ENCODE results near the gene FCHSD1. TPM values are rescaled to one million over a fixed set of nuclear protein-coding genes. Genes with fewer than 3 reads are reported as not detected.

Gene FCHSD1
- total and polyA plus RNA-seq, 2 donors: 11.1 to 29.8 TPM

GRCh38 chr5:141691286-141691866, 40.2 kb upstream of the FCHSD1 start:
- Histone ChIP-seq H3K27ac (ENCODE audit: low read depth in 1 of 2, low read length in 1 of 2) (no peak overlapping the region), H3K9me3 (ENCODE audit: control insufficient read depth in 2 of 2, insufficient read depth in 1 of 2, low read length in 1 of 2) (no peaks in the 10 kb centered on the region), H3K4me1 (ENCODE audit: control insufficient read depth in 2 of 2, insufficient read depth in 2 of 2, low read length in 2 of 2) (peaks cover 0 to 8% of the 10 kb centered on the region in 2 donors), H3K36me3 (ENCODE audit: control insufficient read depth in 2 of 2, insufficient read depth in 2 of 2, low read length in 1 of 2) (no peaks in the 10 kb centered on the region), H3K4me3 (ENCODE audit: low read length in 2 of 2) (no peak overlapping the region), H3K27me3 (ENCODE audit: control insufficient read depth in 2 of 2, insufficient read depth in 1 of 2, low read length in 1 of 2) (peaks cover 0 to 72% of the 10 kb centered on the region in 2 donors)
- DNase-seq (ENCODE audit: low read depth in 6 of 9, low spot score in 9 of 9): no peak
- 78% methylated on average over 9 of the region's 9 CpGs for WGBS

GRCh38 chr5:141686648-141687416, 35.6 kb upstream of the FCHSD1 start:
- peaks cover 0 to 7% of the 10 kb centered on the region in 2 donors for H3K4me1 ChIP-seq (ENCODE audit: control insufficient read depth in 2 of 2, insufficient read depth in 2 of 2, low read length in 2 of 2)
- no peak overlapping the region for H3K27ac ChIP-seq (ENCODE audit: low read depth in 1 of 2, low read length in 1 of 2)
- DNase-seq (ENCODE audit: low read depth in 6 of 9, low spot score in 9 of 9): no peak
- no peak overlapping the region for H3K4me3 ChIP-seq (ENCODE audit: low read length in 2 of 2)
- WGBS: 96% methylated on average over 3 of the region's 3 CpGs
- no peaks in the 10 kb centered on the region for H3K9me3 ChIP-seq (ENCODE audit: control insufficient read depth in 2 of 2, insufficient read depth in 1 of 2, low read length in 1 of 2)
- peaks cover 18 to 73% of the 10 kb centered on the region in 2 donors for H3K27me3 ChIP-seq (ENCODE audit: control insufficient read depth in 2 of 2, insufficient read depth in 1 of 2, low read length in 1 of 2)
- H3K36me3 ChIP-seq (ENCODE audit: control insufficient read depth in 2 of 2, insufficient read depth in 2 of 2, low read length in 1 of 2): no peaks in the 10 kb centered on the region

GRCh38 chr5:141685591-141685990, 34.4 kb upstream of the FCHSD1 start:
- H3K27me3 ChIP-seq (ENCODE audit: control insufficient read depth in 2 of 2, insufficient read depth in 1 of 2, low read length in 1 of 2): peaks cover 29 to 73% of the 10 kb centered on the region in 2 donors
- no peak for DNase-seq (ENCODE audit: low read depth in 6 of 9, low spot score in 9 of 9)
- WGBS: 97% methylated on average over 1 of the region's 1 CpG
- H3K36me3 ChIP-seq (ENCODE audit: control insufficient read depth in 2 of 2, insufficient read depth in 2 of 2, low read length in 1 of 2): no peaks in the 10 kb centered on the region
- H3K4me1 ChIP-seq (ENCODE audit: control insufficient read depth in 2 of 2, insufficient read depth in 2 of 2, low read length in 2 of 2): peaks cover 0 to 8% of the 10 kb centered on the region in 2 donors
- H3K27ac ChIP-seq (ENCODE audit: low read depth in 1 of 2, low read length in 1 of 2): no peak overlapping the region
- H3K9me3 ChIP-seq (ENCODE audit: control insufficient read depth in 2 of 2, insufficient read depth in 1 of 2, low read length in 1 of 2): no peaks in the 10 kb centered on the region
- H3K4me3 ChIP-seq (ENCODE audit: low read length in 2 of 2): no peak overlapping the region

DNA sequence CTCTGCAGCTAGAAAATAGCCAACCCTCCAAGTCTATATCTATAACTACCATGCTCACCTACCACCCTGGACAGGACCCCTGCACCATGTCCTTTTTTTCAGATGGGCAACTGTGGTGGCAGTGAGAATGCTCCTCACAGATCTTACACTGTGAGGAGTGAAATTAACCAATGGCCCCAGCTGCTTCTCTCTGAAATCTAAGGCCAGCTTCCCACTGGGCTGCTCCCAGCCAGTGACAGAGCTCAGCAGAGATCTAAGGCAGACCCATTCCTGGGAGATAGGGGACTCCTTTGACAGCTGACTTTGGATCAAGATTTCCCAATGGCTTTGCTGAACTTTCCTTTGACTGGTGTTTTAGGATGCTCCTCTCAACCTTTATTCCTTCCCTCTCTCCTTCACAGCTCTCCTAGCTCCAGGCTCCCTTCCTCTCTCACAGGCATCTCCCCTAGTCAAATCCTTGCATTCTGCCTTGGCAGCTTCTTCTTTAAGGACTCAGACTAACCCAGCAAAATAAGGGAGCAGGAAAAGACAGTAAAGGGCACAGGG, 32.5 kb upstream of the FCHSD1 start:
- Histone ChIP-seq H3K36me3 (ENCODE audit: control insufficient read depth in 2 of 2, insufficient read depth in 2 of 2, low read length in 1 of 2) (no peaks in the 10 kb centered on the region), H3K4me3 (ENCODE audit: low read length in 2 of 2) (no peak overlapping the region), H3K27ac (ENCODE audit: low read depth in 1 of 2, low read length in 1 of 2) (no peak overlapping the region), H3K4me1 (ENCODE audit: control insufficient read depth in 2 of 2, insufficient read depth in 2 of 2, low read length in 2 of 2) (peaks cover 0 to 8% of the 10 kb centered on the region in 2 donors), H3K9me3 (ENCODE audit: control insufficient read depth in 2 of 2, insufficient read depth in 1 of 2, low read length in 1 of 2) (no peaks in the 10 kb centered on the region), H3K27me3 (ENCODE audit: control insufficient read depth in 2 of 2, insufficient read depth in 1 of 2, low read length in 1 of 2) (peaks cover 29 to 67% of the 10 kb centered on the region in 2 donors)
- no peak for DNase-seq (ENCODE audit: low read depth in 6 of 9, low spot score in 9 of 9)

GRCh38 chr5:141681695-141682641, 30.8 kb upstream of the FCHSD1 start, which contains the start of gene ARAP3:
Gene ARAP3 (minus strand): TSS chr5:141682230. CDS start chr5:141680486, 1,744 bp downstream.
- Histone ChIP-seq H3K4me1 (ENCODE audit: control insufficient read depth in 2 of 2, insufficient read depth in 2 of 2, low read length in 2 of 2) (peaks cover 0 to 8% of the 10 kb centered on the region in 2 donors), H3K4me3 (ENCODE audit: low read length in 2 of 2) (peak within 1 kb of the TSS; percentile 13 to 20), H3K9me3 (ENCODE audit: control insufficient read depth in 2 of 2, insufficient read depth in 1 of 2, low read length in 1 of 2) (no peaks in the 10 kb centered on the region), H3K27ac (ENCODE audit: low read depth in 1 of 2, low read length in 1 of 2) (peak within 1 kb of the TSS in 1 of 2 donors; percentile 32), H3K27me3 (ENCODE audit: control insufficient read depth in 2 of 2, insufficient read depth in 1 of 2, low read length in 1 of 2) (peaks cover 29 to 67% of the 10 kb centered on the region in 2 donors), H3K36me3 (ENCODE audit: control insufficient read depth in 2 of 2, insufficient read depth in 2 of 2, low read length in 1 of 2) (no peaks in the 10 kb centered on the region)
- DNase-seq (ENCODE audit: low read depth in 6 of 9, low spot score in 9 of 9): no peak
- 11% methylated on average over 75 of the region's 77 CpGs for WGBS

DNA sequence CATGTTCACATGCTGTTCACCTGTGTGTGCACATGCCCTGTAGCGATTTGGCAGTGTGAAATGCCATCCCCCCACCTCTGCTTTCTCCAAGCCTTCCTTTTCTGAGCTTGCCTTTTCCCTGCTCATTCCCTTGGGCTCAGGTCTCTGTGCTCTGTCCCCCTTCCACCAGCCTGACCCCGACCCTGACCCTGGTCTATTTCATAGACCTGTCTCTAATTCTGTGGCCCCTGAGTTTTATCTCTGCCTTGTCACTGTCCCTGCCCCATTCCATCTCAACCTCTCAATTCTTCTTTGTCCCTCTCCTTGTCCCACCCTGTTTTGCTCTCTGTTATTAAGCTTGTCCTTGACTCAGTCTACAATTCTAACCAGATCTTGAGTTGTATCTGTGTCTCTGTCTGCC, 30.1 kb upstream of the FCHSD1 start:
- Histone ChIP-seq H3K4me1 (ENCODE audit: control insufficient read depth in 2 of 2, insufficient read depth in 2 of 2, low read length in 2 of 2) (peaks cover 0 to 8% of the 10 kb centered on the region in 2 donors), H3K27ac (ENCODE audit: low read depth in 1 of 2, low read length in 1 of 2) (peak overlapping the region in 1 of 2 donors; percentile 32), H3K27me3 (ENCODE audit: control insufficient read depth in 2 of 2, insufficient read depth in 1 of 2, low read length in 1 of 2) (peaks cover 29 to 64% of the 10 kb centered on the region in 2 donors), H3K4me3 (ENCODE audit: low read length in 2 of 2) (no peak overlapping the region), H3K9me3 (ENCODE audit: control insufficient read depth in 2 of 2, insufficient read depth in 1 of 2, low read length in 1 of 2) (no peaks in the 10 kb centered on the region), H3K36me3 (ENCODE audit: control insufficient read depth in 2 of 2, insufficient read depth in 2 of 2, low read length in 1 of 2) (no peaks in the 10 kb centered on the region)
- 95% methylated on average over 2 of the region's 2 CpGs for WGBS
- DNase-seq (ENCODE audit: low read depth in 6 of 9, low spot score in 9 of 9): no peak

- no peaks in the 10 kb centered on the region for H3K9me3 ChIP-seq (ENCODE audit: control insufficient read depth in 2 of 2, insufficient read depth in 1 of 2, low read length in 1 of 2)
- 89% methylated on average over 6 of the region's 6 CpGs for WGBS
- H3K27ac ChIP-seq (ENCODE audit: low read depth in 1 of 2, low read length in 1 of 2): no peak overlapping the region
- H3K27me3 ChIP-seq (ENCODE audit: control insufficient read depth in 2 of 2, insufficient read depth in 1 of 2, low read length in 1 of 2): peaks cover 27 to 61% of the 10 kb centered on the region in 2 donors
- peaks cover 0 to 8% of the 10 kb centered on the region in 2 donors for H3K4me1 ChIP-seq (ENCODE audit: control insufficient read depth in 2 of 2, insufficient read depth in 2 of 2, low read length in 2 of 2)
- no peak for DNase-seq (ENCODE audit: low read depth in 6 of 9, low spot score in 9 of 9)
- no peaks in the 10 kb centered on the region for H3K36me3 ChIP-seq (ENCODE audit: control insufficient read depth in 2 of 2, insufficient read depth in 2 of 2, low read length in 1 of 2)
- no peak overlapping the region for H3K4me3 ChIP-seq (ENCODE audit: low read length in 2 of 2)
Observed at GRCh38 chr5:141680751-141681201, 29.6 kb upstream of the FCHSD1 start.

DNA sequence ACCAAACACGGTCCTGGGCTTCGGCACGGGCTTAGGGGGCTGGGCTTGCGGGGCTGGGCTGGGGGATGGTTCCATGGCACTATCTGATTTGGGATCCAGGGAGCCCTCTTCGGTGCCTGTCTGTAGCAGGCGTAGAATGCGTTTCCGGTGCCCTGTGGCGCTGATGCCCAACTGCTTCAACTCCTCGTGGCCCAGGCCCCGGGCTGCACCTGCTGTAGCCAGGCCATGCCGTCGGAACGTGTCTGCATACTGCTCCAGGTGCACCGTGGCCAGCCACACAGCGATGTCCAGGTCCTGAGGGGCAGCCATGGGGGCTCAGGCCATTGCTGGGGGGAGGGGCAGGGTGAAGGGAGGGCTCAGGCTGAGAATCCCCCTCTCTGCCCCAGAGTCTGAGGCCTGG, 29.0 kb upstream of the FCHSD1 start:
- DNase-seq (ENCODE audit: low read depth in 6 of 9, low spot score in 9 of 9): no peak
- Histone ChIP-seq H3K4me3 (ENCODE audit: low read length in 2 of 2) (no peak overlapping the region), H3K27ac (ENCODE audit: low read depth in 1 of 2, low read length in 1 of 2) (no peak overlapping the region)

More for the DNA sequence above, 29.0 kb upstream of the FCHSD1 start:
- H3K36me3 ChIP-seq (ENCODE audit: control insufficient read depth in 2 of 2, insufficient read depth in 2 of 2, low read length in 1 of 2): no peaks in the 10 kb centered on the region
- H3K4me1 ChIP-seq (ENCODE audit: control insufficient read depth in 2 of 2, insufficient read depth in 2 of 2, low read length in 2 of 2): peaks cover 0 to 8% of the 10 kb centered on the region in 2 donors
- no peaks in the 10 kb centered on the region for H3K9me3 ChIP-seq (ENCODE audit: control insufficient read depth in 2 of 2, insufficient read depth in 1 of 2, low read length in 1 of 2)
- peaks cover 25 to 60% of the 10 kb centered on the region in 2 donors for H3K27me3 ChIP-seq (ENCODE audit: control insufficient read depth in 2 of 2, insufficient read depth in 1 of 2, low read length in 1 of 2)
- 94% methylated on average over 16 of the region's 16 CpGs for WGBS
